ENCODE results near the gene EIF5B. TPM values are rescaled to one million over a fixed set of nuclear protein-coding genes. Genes with fewer than 3 reads are reported as not detected.

Gene EIF5B
- total and polyA plus RNA-seq, 2 of the 8 experiments (the other 6 are each of a cell fraction or from before 2014, with no cell fraction given), result 10.7 to 64.5 TPM

- TF ChIP-seq, protein P1, sequence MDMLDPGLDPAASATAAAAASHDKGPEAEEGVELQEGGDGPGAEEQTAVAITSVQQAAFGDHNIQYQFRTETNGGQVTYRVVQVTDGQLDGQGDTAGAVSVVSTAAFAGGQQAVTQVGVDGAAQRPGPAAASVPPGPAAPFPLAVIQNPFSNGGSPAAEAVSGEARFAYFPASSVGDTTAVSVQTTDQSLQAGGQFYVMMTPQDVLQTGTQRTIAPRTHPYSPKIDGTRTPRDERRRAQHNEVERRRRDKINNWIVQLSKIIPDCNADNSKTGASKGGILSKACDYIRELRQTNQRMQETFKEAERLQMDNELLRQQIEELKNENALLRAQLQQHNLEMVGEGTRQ (IDR thresholded peaks at IDR 0.05; ENCODE audit: low read length), result no peak
- TF ChIP-seq SP1 (IDR thresholded peaks at IDR 0.05; ENCODE audit: low read depth, low read length), result no peak
- no peak for TF ChIP-seq ASH2L (IDR thresholded peaks at IDR 0.05; ENCODE audit: low read length)
- no peak for TF ChIP-seq CEBPB (IDR thresholded peaks at IDR 0.05; ENCODE audit: low read depth, low read length)
- TF ChIP-seq, protein P2, sequence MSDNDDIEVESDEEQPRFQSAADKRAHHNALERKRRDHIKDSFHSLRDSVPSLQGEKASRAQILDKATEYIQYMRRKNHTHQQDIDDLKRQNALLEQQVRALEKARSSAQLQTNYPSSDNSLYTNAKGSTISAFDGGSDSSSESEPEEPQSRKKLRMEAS (IDR thresholded peaks at IDR 0.05), result no peak
- no peak for TF ChIP-seq JUND (IDR thresholded peaks at IDR 0.05; ENCODE audit: low read length)
These were observed 61.1 kb downstream of the EIF5B start (continued) for GRCh38 chr2:99398303-99398702.

Data from H1 (cell line).